Stimulated activated CD4-positive, alpha-beta T cell treated with anti-CD3 and anti-CD28 coated beads, Interleukin-12 subunit alpha, Interleukin-12 subunit beta, amount 100 ng/mL, for 48 hours (primary cell): ENCODE results near the gene ACTL8.

Source experiments
- DNase-seq, 3 donors: peaks; one replicate each; pipeline ENCODE4 v3.0.0-alpha.2; 2020; ENCODE audit warnings: low read depth in 2 of 3, low spot score in 1 of 3

ACTL8 gene

GRCh38 chr1:17869815-17870214 is 114.7 kb downstream of the ACTL8 start:
- no peak for DNase-seq

DNA sequence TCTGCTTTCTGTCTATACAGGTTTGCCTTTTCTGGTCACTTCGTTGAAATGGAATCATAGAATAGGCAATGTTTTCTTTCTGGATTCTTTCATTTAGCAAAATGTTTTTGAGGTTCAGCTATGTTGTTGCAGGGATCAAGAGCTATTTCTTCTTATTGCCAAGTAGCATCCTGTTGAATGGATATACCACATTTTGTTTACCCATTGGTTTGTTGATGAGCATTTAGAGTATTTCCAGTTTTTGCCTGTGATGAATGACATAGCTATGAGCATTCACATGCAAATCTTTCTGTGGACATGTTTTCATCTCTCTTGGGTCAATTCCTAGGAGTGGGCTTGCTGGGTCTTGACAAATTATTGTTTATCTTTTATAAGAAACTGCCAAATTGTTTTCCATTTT is 115.5 kb downstream of the ACTL8 start:
- no peak for DNase-seq

DNA sequence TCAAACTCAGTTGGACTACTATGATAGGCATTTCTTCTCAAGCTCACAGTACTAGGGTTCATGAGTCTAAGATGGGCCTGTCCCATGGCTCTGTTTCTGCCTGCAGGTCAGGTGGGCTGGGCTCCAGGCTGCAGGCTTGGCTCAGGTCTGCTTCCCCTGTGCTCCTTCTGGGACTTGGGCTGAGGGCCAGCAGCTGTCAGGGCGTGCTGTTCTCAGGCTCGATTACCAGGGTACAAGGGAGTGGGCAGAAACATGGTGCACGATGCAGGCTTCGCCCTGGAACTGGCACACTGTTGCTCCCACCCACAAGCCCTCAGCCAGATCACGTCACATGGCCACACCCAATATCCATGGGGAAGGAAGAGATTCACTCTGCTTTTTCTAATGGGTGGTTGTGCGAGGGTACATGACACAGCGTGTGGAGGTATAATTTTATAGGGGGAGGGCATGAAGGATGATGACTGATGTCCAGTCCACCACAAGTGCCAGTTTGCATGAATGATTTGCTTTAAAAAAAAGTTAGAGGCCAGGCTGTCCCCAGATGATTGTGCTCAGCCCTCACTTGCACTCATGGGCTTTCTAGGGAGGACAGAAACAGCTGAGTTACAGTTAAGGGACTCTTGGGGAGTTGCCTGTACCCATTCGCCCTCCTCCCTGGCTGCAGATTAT is 118.0 kb downstream of the ACTL8 start:
- no peak for DNase-seq

DNA sequence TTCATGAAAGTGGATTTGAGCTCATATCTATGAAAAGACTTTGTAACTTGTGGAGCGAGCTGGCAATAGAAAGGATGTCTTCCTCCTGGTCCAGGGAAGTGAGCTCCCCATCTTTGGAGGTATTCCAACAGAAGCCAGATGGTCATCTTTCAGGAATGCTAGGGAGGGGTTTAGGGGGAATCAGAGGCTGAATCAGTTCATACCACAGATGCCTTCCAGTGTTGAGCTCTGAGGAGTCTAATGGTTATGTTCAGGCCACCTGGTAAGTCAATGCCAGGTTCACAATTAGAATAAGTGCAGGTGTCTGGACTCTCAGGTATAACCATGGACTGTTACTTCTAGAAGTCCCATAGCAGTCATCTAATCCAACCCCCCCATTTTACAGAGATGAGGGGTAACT is 119.1 kb downstream of the ACTL8 start:
- no peak for DNase-seq

GRCh38 chr1:17874710-17875109 is 119.6 kb downstream of the ACTL8 start:
- no peak for DNase-seq

DNA sequence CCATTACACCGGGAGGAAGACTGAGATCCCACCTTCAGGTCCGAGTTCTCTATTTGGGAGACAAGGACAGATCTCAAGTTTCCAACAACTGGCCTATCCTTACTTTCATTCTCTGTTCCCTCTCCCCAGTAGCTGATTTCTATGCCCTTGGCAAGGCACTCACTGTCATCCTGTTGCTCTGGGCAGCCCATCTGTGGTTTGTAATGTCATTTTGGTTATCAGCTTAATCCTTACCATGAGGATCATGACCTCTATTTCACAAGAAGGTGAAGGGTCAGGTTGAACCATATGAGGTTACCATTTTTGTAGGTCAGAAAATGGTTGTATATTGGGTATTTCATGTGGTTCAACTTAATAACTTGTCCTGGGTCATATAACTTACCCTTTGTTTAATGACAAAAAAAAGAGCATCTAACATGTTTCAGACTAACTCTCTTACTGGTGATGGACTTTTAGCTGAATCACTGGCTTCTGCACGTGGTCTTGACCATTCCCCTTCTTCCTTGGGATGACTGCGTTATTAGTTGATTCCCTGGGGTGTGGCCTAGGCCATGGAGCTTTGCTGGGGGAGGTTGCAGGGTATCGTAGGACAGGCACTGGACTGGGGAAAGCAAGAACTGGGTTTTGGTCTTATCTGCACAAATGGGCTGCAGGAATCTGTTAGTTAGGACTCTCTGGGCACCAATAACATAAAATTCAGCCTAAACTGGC is 120.2 kb downstream of the ACTL8 start:
- DNase-seq = no peak

- no peak for DNase-seq
Observed at GRCh38 chr1:17875882-17876280, 120.7 kb downstream of the ACTL8 start.
